Liver (tissue), 3 donors: ENCODE results near the gene LRRC27.

Experiments
- EGR1 ChIP-seq, 2 donors: IDR thresholded peaks; 2 replicates each; pipeline ENCODE4 v1.6.1; 2016 to 2018; ENCODE audit warnings: antibody characterized with exemption in 2 of 2, low read depth in 2 of 2
- FOXA1 ChIP-seq: IDR thresholded peaks from 2 replicates; pipeline ENCODE4 v1.6.1; 2016; ENCODE audit warnings: antibody characterized with exemption
- GABPA ChIP-seq, 2 donors: IDR thresholded peaks in 1 of 2; conservative IDR thresholded peaks in 1 of 2; 2 replicates each; pipeline ENCODE4 v1.6.1; 2016; ENCODE audit warnings: antibody characterized with exemption in 2 of 2, mild to moderate bottlenecking in 1 of 2, moderate library complexity in 1 of 2
- JUND ChIP-seq, 2 donors: IDR thresholded peaks; 2 replicates each; pipeline ENCODE4 v1.6.1; 2016; ENCODE audit warnings: antibody characterized with exemption in 2 of 2
- RAD21 ChIP-seq, 2 donors: IDR thresholded peaks; 2 replicates each; pipeline ENCODE4 v1.6.1; 2016; ENCODE audit warnings: antibody characterized with exemption in 2 of 2, mild to moderate bottlenecking in 2 of 2
- RXRA ChIP-seq, 2 donors: IDR thresholded peaks; 2 replicates each; pipeline ENCODE4 v1.6.1; 2017 to 2018; ENCODE audit warnings: antibody characterized with exemption in 2 of 2, mild to moderate bottlenecking in 1 of 2
- SP1 ChIP-seq: IDR thresholded peaks from 2 replicates; pipeline ENCODE4 v1.6.1; 2018; ENCODE audit warnings: antibody characterized with exemption, mild to moderate bottlenecking
- TAF1 ChIP-seq: conservative IDR thresholded peaks from 2 replicates; pipeline ENCODE4 v1.6.1; 2016; ENCODE audit warnings: antibody characterized with exemption, mild to moderate bottlenecking
- YY1 ChIP-seq: IDR thresholded peaks from 2 replicates; pipeline ENCODE4 v1.6.1; 2016; ENCODE audit warnings: antibody characterized with exemption, mild to moderate bottlenecking
- TF ChIP-seq, protein P1 (sequence below): fragments of 150-350 bp; IDR thresholded peaks from 2 replicates; pipeline ENCODE4 v1.5.1; 2017; ENCODE audit warnings: improper control_type of control experiment, low read depth, low read length; ENCODE audit not compliant: missing input control
- TF ChIP-seq, protein P2 (sequence below): IDR thresholded peaks from 2 replicates; pipeline ENCODE4 v1.6.1; 2016; ENCODE audit warnings: antibody characterized with exemption
- TF ChIP-seq, protein P3 (sequence below): IDR thresholded peaks from 2 replicates; pipeline ENCODE4 v1.6.1; 2016; ENCODE audit warnings: antibody characterized with exemption, mild to moderate bottlenecking
- TF ChIP-seq, protein P4 (sequence below): IDR thresholded peaks from 2 replicates; pipeline ENCODE4 v1.6.1; 2016; ENCODE audit warnings: antibody characterized with exemption
- TF ChIP-seq, protein P5 (sequence below): IDR thresholded peaks from 2 replicates; pipeline ENCODE4 v1.6.1; 2016; ENCODE audit warnings: antibody characterized with exemption
- donor health status: healthy.
- donor health status: healthy.

DNA sequence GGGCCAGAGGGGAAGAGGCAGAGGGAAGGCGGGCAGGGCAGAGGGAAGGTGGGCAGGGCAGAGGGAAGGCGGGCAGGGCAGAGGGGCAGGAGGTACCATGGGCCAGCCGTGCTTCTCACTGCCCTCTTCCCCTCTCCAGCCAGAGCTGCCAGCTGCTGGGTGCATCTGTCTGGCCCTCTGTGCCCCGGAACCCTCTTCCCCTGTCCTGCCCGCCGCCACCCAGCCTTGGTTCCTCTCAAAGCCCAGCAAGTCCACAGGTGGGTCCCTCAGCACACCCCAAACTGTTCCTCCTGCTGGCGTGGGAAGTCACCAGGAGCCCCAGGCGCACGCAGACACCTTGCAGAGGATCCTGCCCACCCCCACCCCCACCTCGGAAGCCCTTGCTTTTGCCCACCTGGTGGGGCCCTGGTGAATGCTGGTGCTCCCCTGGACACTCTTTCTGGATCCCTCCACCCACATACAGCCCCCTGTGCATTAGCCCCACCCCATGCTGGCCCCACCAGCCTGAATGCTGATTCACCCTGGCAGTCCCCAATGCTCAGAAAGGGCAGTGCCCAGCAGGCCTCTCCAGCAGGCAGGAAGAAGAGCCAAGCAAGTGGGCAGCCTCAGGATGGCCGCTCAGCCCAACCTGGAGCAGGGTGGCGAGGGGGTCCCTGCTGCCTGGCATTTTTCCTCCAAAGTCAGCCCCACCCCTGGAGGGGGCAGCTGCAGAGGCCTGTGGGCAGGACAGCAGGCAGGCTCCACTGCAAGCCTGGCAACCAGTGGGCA is 63.1 kb downstream of the LRRC27 start:
- TF ChIP-seq, protein P1, sequence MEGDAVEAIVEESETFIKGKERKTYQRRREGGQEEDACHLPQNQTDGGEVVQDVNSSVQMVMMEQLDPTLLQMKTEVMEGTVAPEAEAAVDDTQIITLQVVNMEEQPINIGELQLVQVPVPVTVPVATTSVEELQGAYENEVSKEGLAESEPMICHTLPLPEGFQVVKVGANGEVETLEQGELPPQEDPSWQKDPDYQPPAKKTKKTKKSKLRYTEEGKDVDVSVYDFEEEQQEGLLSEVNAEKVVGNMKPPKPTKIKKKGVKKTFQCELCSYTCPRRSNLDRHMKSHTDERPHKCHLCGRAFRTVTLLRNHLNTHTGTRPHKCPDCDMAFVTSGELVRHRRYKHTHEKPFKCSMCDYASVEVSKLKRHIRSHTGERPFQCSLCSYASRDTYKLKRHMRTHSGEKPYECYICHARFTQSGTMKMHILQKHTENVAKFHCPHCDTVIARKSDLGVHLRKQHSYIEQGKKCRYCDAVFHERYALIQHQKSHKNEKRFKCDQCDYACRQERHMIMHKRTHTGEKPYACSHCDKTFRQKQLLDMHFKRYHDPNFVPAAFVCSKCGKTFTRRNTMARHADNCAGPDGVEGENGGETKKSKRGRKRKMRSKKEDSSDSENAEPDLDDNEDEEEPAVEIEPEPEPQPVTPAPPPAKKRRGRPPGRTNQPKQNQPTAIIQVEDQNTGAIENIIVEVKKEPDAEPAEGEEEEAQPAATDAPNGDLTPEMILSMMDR, result no peak
- TF ChIP-seq TAF1, result no peak
- TF ChIP-seq EGR1 (IDR thresholded peaks at IDR 0.05; ENCODE audit: low read depth in 2 of 2), result no peak
- TF ChIP-seq, protein P2, sequence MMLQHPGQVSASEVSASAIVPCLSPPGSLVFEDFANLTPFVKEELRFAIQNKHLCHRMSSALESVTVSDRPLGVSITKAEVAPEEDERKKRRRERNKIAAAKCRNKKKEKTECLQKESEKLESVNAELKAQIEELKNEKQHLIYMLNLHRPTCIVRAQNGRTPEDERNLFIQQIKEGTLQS, result no peak
- TF ChIP-seq, protein P3, sequence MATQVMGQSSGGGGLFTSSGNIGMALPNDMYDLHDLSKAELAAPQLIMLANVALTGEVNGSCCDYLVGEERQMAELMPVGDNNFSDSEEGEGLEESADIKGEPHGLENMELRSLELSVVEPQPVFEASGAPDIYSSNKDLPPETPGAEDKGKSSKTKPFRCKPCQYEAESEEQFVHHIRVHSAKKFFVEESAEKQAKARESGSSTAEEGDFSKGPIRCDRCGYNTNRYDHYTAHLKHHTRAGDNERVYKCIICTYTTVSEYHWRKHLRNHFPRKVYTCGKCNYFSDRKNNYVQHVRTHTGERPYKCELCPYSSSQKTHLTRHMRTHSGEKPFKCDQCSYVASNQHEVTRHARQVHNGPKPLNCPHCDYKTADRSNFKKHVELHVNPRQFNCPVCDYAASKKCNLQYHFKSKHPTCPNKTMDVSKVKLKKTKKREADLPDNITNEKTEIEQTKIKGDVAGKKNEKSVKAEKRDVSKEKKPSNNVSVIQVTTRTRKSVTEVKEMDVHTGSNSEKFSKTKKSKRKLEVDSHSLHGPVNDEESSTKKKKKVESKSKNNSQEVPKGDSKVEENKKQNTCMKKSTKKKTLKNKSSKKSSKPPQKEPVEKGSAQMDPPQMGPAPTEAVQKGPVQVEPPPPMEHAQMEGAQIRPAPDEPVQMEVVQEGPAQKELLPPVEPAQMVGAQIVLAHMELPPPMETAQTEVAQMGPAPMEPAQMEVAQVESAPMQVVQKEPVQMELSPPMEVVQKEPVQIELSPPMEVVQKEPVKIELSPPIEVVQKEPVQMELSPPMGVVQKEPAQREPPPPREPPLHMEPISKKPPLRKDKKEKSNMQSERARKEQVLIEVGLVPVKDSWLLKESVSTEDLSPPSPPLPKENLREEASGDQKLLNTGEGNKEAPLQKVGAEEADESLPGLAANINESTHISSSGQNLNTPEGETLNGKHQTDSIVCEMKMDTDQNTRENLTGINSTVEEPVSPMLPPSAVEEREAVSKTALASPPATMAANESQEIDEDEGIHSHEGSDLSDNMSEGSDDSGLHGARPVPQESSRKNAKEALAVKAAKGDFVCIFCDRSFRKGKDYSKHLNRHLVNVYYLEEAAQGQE, result no peak
- no peak for TF ChIP-seq SP1
- no peak for TF ChIP-seq RAD21 (IDR thresholded peaks at IDR 0.05)
- no peak for TF ChIP-seq YY1
- TF ChIP-seq JUND (IDR thresholded peaks at IDR 0.05), result no peak
- TF ChIP-seq GABPA (IDR thresholded peaks at IDR 0.05 in 1 of 2, conservative IDR thresholded peaks at IDR 0.05 in 1 of 2), result no peak
- TF ChIP-seq RXRA (IDR thresholded peaks at IDR 0.05), result no peak
- TF ChIP-seq, protein P4, sequence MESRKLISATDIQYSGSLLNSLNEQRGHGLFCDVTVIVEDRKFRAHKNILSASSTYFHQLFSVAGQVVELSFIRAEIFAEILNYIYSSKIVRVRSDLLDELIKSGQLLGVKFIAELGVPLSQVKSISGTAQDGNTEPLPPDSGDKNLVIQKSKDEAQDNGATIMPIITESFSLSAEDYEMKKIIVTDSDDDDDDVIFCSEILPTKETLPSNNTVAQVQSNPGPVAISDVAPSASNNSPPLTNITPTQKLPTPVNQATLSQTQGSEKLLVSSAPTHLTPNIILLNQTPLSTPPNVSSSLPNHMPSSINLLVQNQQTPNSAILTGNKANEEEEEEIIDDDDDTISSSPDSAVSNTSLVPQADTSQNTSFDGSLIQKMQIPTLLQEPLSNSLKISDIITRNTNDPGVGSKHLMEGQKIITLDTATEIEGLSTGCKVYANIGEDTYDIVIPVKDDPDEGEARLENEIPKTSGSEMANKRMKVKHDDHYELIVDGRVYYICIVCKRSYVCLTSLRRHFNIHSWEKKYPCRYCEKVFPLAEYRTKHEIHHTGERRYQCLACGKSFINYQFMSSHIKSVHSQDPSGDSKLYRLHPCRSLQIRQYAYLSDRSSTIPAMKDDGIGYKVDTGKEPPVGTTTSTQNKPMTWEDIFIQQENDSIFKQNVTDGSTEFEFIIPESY, result no peak
- TF ChIP-seq, protein P5, sequence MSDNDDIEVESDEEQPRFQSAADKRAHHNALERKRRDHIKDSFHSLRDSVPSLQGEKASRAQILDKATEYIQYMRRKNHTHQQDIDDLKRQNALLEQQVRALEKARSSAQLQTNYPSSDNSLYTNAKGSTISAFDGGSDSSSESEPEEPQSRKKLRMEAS, result no peak
- TF ChIP-seq FOXA1, result no peak
